A549 (cell line): ENCODE results near the gene IL10. TPM values are rescaled to one million over a fixed set of nuclear protein-coding genes. Genes with fewer than 3 reads are reported as not detected.

Source experiments
- ATAC-seq, 2 experiments: fragments of 200-7000 bp in 1 of 2; fragments of >200 bp in 1 of 2; cut with Nextera tagmentation in 1 of 2; cut with Tn5 transposase in 1 of 2; 3 replicates each; pipeline versions ENCODE4 v1.8.0 to v1.9.1; 2018 to 2020; ENCODE audit warnings: mild to moderate bottlenecking in 1 of 2, moderate library complexity in 1 of 2
- CTCF ChIA-PET: fragments of 300-600 bp; sonication (Branson Sonifier 250); formaldehyde crosslinking; extraction: SDS; loops from one replicate; lab custom pipeline; 2021; ENCODE audit warnings: antibody characterized with exemption, inconsistent platforms; lab: Yijun Ruan, JAX
- POLR2A ChIA-PET: fragments of 350-600 bp; formaldehyde crosslinking; extraction: SDS; loops from one replicate; lab custom pipeline; 2021; ENCODE audit warnings: antibody characterized with exemption, inconsistent platforms; lab: Yijun Ruan, JAX
- DNase-seq, 2 experiments: peaks; one replicate each; pipeline versions ENCODE4 v3.0.0 to v3.0.0-alpha.2; 2011 to 2016; ENCODE audit warnings: low read depth in 1 of 2, low spot score in 1 of 2
- FAIRE-seq: peaks from 2 replicates; lab custom pipeline; 2011; peaks lifted over from hg19 to GRCh38; lab: Jason Lieb, UNC
- H3K27ac ChIP-seq, 2 experiments: fragments of >200 bp; sonication (Bioruptor Twin); formaldehyde crosslinking; 3 replicates each; pipeline ENCODE4 v1.5.1; 2016 to 2017
- H3K4me1 ChIP-seq: fragments of >200 bp; sonication (Bioruptor Twin); formaldehyde crosslinking; 3 replicates; pipeline ENCODE4 v1.6.1; 2016
- H3K4me2 ChIP-seq: fragments of >200 bp; sonication (Bioruptor Twin); formaldehyde crosslinking; 3 replicates; pipeline ENCODE4 v1.6.1; 2016
- H3K4me3 ChIP-seq: fragments of >200 bp; sonication (Bioruptor Twin); formaldehyde crosslinking; 3 replicates; pipeline ENCODE4 v1.5.1; 2016
- H3K9me3 ChIP-seq: fragments of >200 bp; sonication (Bioruptor Twin); formaldehyde crosslinking; 3 replicates; pipeline ENCODE4 v1.6.1; 2016
- BCL3 ChIP-seq: fragments of >200 bp; sonication (Bioruptor Twin); formaldehyde crosslinking; IDR thresholded peaks from 3 replicates; pipeline ENCODE4 v1.6.1; 2016
- CBX8 ChIP-seq: fragments of 200-600 bp; sonication (generic); IDR thresholded peaks from 2 replicates; pipeline ENCODE4 v1.6.1; 2016
- CHD2 ChIP-seq: fragments of 150-350 bp; IDR thresholded peaks from 2 replicates; pipeline ENCODE4 v1.6.1; 2014; ENCODE audit warnings: low read length; ENCODE audit not compliant: partially characterized antibody
- CHD4 ChIP-seq: fragments of 200-600 bp; sonication (generic); IDR thresholded peaks from 2 replicates; pipeline ENCODE4 v1.6.1; 2016; ENCODE audit warnings: antibody characterized with exemption, mild to moderate bottlenecking, borderline replicate concordance
- CTCF ChIP-seq: fragments of >200 bp; sonication (Bioruptor Twin); formaldehyde crosslinking; IDR thresholded peaks from 3 replicates; pipeline ENCODE4 v1.5.1; 2016
- EHMT2 ChIP-seq: fragments of 200-600 bp; sonication (generic); IDR thresholded peaks from 2 replicates; pipeline ENCODE4 v1.6.1; 2016; ENCODE audit warnings: antibody characterized with exemption, low read depth, mild to moderate bottlenecking, moderate library complexity
- EP300 ChIP-seq, 2 experiments: fragments of >200 bp; sonication (Bioruptor Twin); formaldehyde crosslinking; IDR thresholded peaks; 2 replicates in 1 of 2; 3 replicates in 1 of 2; pipeline ENCODE4 v1.6.1; 2016 to 2017
- FOSB ChIP-seq: fragments of 250-450 bp; sonication (Bioruptor Pico); IDR thresholded peaks from 2 replicates; pipeline ENCODE4 v1.5.0; 2020; ENCODE audit warnings: mild to moderate bottlenecking, moderate library complexity
- FOXS1 ChIP-seq: fragments of 250-450 bp; sonication (Bioruptor Pico); IDR thresholded peaks from 2 replicates; pipeline ENCODE4 v1.5.0; 2020; ENCODE audit warnings: mild to moderate bottlenecking, moderate library complexity
- HES2 ChIP-seq: fragments of >200 bp; sonication (Bioruptor Twin); formaldehyde crosslinking; IDR thresholded peaks from 2 replicates; pipeline ENCODE4 v1.6.1; 2016
- HEYL ChIP-seq: fragments of 250-450 bp; sonication (Bioruptor Pico); IDR thresholded peaks from 2 replicates; pipeline ENCODE4 v1.8.0; 2021; ENCODE audit warnings: mild to moderate bottlenecking, moderate library complexity
- HOXB13 ChIP-seq: fragments of 250-450 bp; sonication (Bioruptor Pico); IDR thresholded peaks from 2 replicates; pipeline ENCODE4 v1.5.0; 2020; ENCODE audit warnings: low read depth, mild to moderate bottlenecking, moderate library complexity
- JUN ChIP-seq, 2 experiments: fragments of >200 bp; sonication (Bioruptor Twin); formaldehyde crosslinking; IDR thresholded peaks; 2 replicates in 1 of 2; 3 replicates in 1 of 2; pipeline ENCODE4 v1.6.1; 2016 to 2017
- MAFK ChIP-seq: fragments of 450-650 bp; IDR thresholded peaks from 2 replicates; pipeline ENCODE4 v1.6.1; 2014; ENCODE audit not compliant: partially characterized antibody
- MAX ChIP-seq: IDR thresholded peaks from 2 replicates; pipeline ENCODE4 v1.6.1; 2012
- NFE2L2 ChIP-seq: fragments of 150-350 bp; conservative IDR thresholded peaks from 2 replicates; pipeline ENCODE4 v1.6.1; 2014; ENCODE audit warnings: low read length
- NR3C1 ChIP-seq: fragments of >200 bp; sonication (Bioruptor Twin); formaldehyde crosslinking; IDR thresholded peaks from 3 replicates; pipeline ENCODE4 v1.6.1; 2017
- PBX3 ChIP-seq: IDR thresholded peaks from 2 replicates; pipeline ENCODE4 v1.6.1; 2012
- PHF8 ChIP-seq: fragments of 200-600 bp; sonication (generic); IDR thresholded peaks from 2 replicates; pipeline ENCODE4 v1.6.1; 2016; ENCODE audit warnings: low read depth, mild to moderate bottlenecking, antibody characterized with exemption, moderate library complexity, borderline replicate concordance
- RAD21 ChIP-seq, 2 experiments: fragments of >200 bp in 1 of 2; sonication (Bioruptor Twin) in 1 of 2; formaldehyde crosslinking in 1 of 2; IDR thresholded peaks in 1 of 2; conservative IDR thresholded peaks in 1 of 2; 2 replicates in 1 of 2; 3 replicates in 1 of 2; pipeline ENCODE4 v1.6.1; 2012 to 2018; ENCODE audit warnings: inconsistent platforms in 1 of 2
- RFX5 ChIP-seq: fragments of 450-650 bp; IDR thresholded peaks from 2 replicates; pipeline ENCODE4 v1.7.1; 2014; ENCODE audit warnings: antibody characterized with exemption, mild to moderate bottlenecking, moderate library complexity
- SREBF2 ChIP-seq: fragments of 450-650 bp; IDR thresholded peaks from 2 replicates; pipeline ENCODE4 v1.6.1; 2014; ENCODE audit warnings: mild to moderate bottlenecking, moderate library complexity
- ZSCAN20 ChIP-seq: fragments of 250-450 bp; sonication (Bioruptor Pico); IDR thresholded peaks from 2 replicates; pipeline ENCODE4 v1.8.0; 2022; ENCODE audit warnings: mild to moderate bottlenecking, moderate library complexity
- WGBS: methylation state at CpG from one replicate; pipeline ENCODE4 v1.1.6; 2017; ENCODE audit errors: missing lambda C conversion rate; 5-methylcytosine and 5-hydroxymethylcytosine counted together
- polyA plus RNA-seq, 4 experiments: library from polyadenylated mRNA; depleted of rRNA in 3 of 4; stranded (reverse); fragments of >200 nt; fragmentation: RNase III in 1 of 4; extraction: RNeasy Plus Mini Kit Qiagen cat#74134 plus additional on column Dnase treatment in 1 of 4; gene quantifications; 2 replicates in 3 of 4; 3 replicates in 1 of 4; pipeline ENCODE4 v1.2.3, GENCODE V29; 2011 to 2017

IL10 gene
- polyA plus RNA-seq, 2 of the 4 experiments (the other 2 are of a cell fraction) = not detected

DNA sequence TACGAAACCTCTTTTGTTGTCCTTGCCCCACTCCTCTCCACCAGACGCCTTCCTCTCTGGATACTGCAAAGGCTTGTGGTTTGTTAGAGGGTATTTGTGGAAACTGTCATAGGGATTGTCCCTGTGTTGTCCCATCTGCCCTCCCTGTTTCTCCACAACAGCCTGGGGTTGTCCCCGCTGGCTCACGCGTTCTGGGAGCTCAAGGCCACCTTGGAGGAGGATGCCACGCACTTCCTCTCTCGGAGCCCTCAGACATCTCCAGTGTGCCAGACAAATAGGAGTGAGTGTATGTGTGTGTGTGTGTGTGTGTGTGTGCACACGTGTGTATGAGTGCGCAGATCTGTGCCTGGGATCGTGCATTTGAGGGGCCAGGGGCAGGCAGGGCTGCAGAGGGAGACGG, 39.3 kb downstream of the IL10 start:
- no peak for ATAC-seq
- no peak for DNase-seq
- Histone ChIP-seq H3K4me2 (no peak overlapping the region), H3K4me3 (no peak overlapping the region), H3K9me3 (no peaks in the 10 kb centered on the region), H3K4me1 (no peaks in the 10 kb centered on the region), H3K27ac (no peak overlapping the region)
- TF ChIP-seq HES2 (no peak), EHMT2 (no peak), PBX3 (no peak), FOSB (CRISPR knock-in tag) (no peak), NR3C1 (no peak), SREBF2 (no peak), EP300 (IDR thresholded peaks at IDR 0.05) (no peak), RAD21 (conservative IDR thresholded peaks at IDR 0.05 in 1 of 2, IDR thresholded peaks at IDR 0.05 in 1 of 2) (no peak), HOXB13 (CRISPR knock-in tag) (no peak), BCL3 (no peak), HEYL (CRISPR knock-in tag) (no peak), CTCF (no peak), NFE2L2 (no peak), ZSCAN20 (no peak), CBX8 (no peak), CHD2 (no peak)
- ChIA-PET CTCF (interaction anchor here (2.0 to 7.9 kb wide), 8 partner anchors 9 to 249 kb away, joined by 4 to 123 read pairs (median 17); partner anchors contain the start of gene PIGR), POLR2A (no interaction called here)
- WGBS = 91% methylated on average over 11 of the region's 11 CpGs
- no peak for FAIRE-seq

GRCh38 chr1:206732508-206732907, 39.8 kb downstream of the IL10 start:
- DNase-seq (no peak), FAIRE-seq (no peak), ATAC-seq (no peak)
- H3K9me3 ChIP-seq = no peaks in the 10 kb centered on the region
- no peak overlapping the region for H3K4me2 ChIP-seq
- ChIA-PET CTCF (interaction anchor here (1.9 to 7.9 kb wide), 3 partner anchors 9 to 250 kb away, joined by 4 to 123 read pairs (median 5); no protein-coding TSS in a partner anchor), POLR2A (no interaction called here)
- 84% methylated on average over 11 of the region's 11 CpGs for WGBS
- TF ChIP-seq RFX5 = no peak
- TF ChIP-seq JUN (IDR thresholded peaks at IDR 0.05) = no peak
- TF ChIP-seq CTCF = no peak
- no peak for TF ChIP-seq FOXS1
- TF ChIP-seq NFE2L2 = no peak
- TF ChIP-seq HEYL (CRISPR knock-in tag) = no peak
- no peak for TF ChIP-seq MAFK
- no peak for TF ChIP-seq MAX
- TF ChIP-seq CHD4 = no peak
- no peak for TF ChIP-seq PHF8
- no peak overlapping the region for H3K4me3 ChIP-seq
- no peaks in the 10 kb centered on the region for H3K4me1 ChIP-seq
- no peak overlapping the region for H3K27ac ChIP-seq
